Left ventricle myocardium inferior (tissue), 1 donor: ENCODE measurements around the gene SPINK2. TPM values are rescaled to one million over a fixed set of nuclear protein-coding genes. Genes with fewer than 3 reads are reported as not detected.

Experiments used
- DNase-seq: peaks from one replicate; pipeline ENCODE4 v3.0.0-alpha.2; 2020
- H3K27ac ChIP-seq: fragments of 200-600 bp; replicated peaks from 2 replicates; pipeline ENCODE4 v1.8.0; 2021
- H3K27me3 ChIP-seq: fragments of 200-600 bp; 2 replicates; pipeline ENCODE4 v1.8.0; 2021; ENCODE audit warnings: low read depth
- H3K36me3 ChIP-seq: fragments of 200-600 bp; 2 replicates; pipeline ENCODE4 v1.8.0; 2021
- H3K4me1 ChIP-seq: fragments of 200-600 bp; 2 replicates; pipeline ENCODE4 v1.8.0; 2021
- H3K4me3 ChIP-seq: fragments of 200-600 bp; 2 replicates; pipeline ENCODE4 v1.8.0; 2021; ENCODE audit warnings: mild to moderate bottlenecking, moderate library complexity
- H3K9me3 ChIP-seq: fragments of 200-600 bp; replicated peaks from 2 replicates; pipeline ENCODE4 v1.8.0; 2021
- intact Hi-C: fragments of 100-400 bp; cut with micrococcal nuclease; formaldehyde crosslinking; loops from one replicate; pipeline ENCODE4 v1.11.0; 2022
- total RNA-seq: library from RNA; stranded (reverse); fragmentation: NEBNext Ultra II Directional; extraction: Animal tissue kit (Norgen Biotek cat#: 25700); gene quantifications from one replicate; pipeline ENCODE4 v1.2.1, GENCODE V29; 2021
- TF ChIP-seq, protein P1 (sequence below): fragments of 200-600 bp; IDR thresholded peaks from 2 replicates; pipeline ENCODE4 v1.8.0; 2021; ENCODE audit warnings: antibody characterized with exemption, mild to moderate bottlenecking, borderline replicate concordance
- donor health status: DM: no; HTN: yes; CAD: no; lungs with severe emphysema.

The SPINK2 gene
- total RNA-seq, 1 donor from 2014 or later: 0.80 TPM

DNA sequence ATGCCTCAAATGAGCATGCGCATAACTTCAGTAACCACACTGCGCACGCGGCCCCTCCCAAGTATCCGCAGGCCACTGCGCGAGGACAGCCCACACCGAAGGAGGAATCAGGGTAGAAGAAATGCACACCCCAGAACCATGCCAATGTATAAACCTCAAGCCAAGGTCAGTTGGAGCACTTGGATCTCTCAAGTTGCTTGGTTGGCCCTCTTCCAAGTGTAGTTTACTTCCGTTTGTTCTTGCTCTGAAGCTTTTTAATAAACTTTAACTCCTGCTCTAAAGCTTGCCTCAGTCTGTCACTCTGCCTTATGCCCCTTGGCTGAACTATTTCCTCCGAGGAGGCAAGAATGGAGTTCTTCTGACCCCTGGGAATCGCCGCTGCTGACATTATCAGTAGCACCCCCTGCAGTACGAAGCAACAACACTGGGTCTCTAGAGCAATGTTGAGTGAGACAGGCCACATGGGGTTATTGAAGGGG lies 22.0 kb upstream of the SPINK2 start:
- TF ChIP-seq, protein P1, sequence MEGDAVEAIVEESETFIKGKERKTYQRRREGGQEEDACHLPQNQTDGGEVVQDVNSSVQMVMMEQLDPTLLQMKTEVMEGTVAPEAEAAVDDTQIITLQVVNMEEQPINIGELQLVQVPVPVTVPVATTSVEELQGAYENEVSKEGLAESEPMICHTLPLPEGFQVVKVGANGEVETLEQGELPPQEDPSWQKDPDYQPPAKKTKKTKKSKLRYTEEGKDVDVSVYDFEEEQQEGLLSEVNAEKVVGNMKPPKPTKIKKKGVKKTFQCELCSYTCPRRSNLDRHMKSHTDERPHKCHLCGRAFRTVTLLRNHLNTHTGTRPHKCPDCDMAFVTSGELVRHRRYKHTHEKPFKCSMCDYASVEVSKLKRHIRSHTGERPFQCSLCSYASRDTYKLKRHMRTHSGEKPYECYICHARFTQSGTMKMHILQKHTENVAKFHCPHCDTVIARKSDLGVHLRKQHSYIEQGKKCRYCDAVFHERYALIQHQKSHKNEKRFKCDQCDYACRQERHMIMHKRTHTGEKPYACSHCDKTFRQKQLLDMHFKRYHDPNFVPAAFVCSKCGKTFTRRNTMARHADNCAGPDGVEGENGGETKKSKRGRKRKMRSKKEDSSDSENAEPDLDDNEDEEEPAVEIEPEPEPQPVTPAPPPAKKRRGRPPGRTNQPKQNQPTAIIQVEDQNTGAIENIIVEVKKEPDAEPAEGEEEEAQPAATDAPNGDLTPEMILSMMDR: no peak
- H3K27ac ChIP-seq: no peak overlapping the region
- intact Hi-C loops: no loop called here

GRCh38 chr4:56840559-56840958 lies 19.1 kb upstream of the SPINK2 start:
- intact Hi-C loops: no loop called here
- Histone ChIP-seq H3K27ac (no peak overlapping the region), H3K4me3 (no peak overlapping the region), H3K9me3 (no peaks in the 10 kb centered on the region), H3K36me3 (no peaks in the 10 kb centered on the region), H3K4me1 (no peaks in the 10 kb centered on the region), H3K27me3 (no peaks in the 10 kb centered on the region)
- DNase-seq: no peak
- TF ChIP-seq, protein P1: no peak

More for the DNA sequence above, 22.0 kb upstream of the SPINK2 start:
- Histone ChIP-seq H3K4me3 (no peak overlapping the region), H3K36me3 (no peaks in the 10 kb centered on the region), H3K27me3 (no peaks in the 10 kb centered on the region), H3K9me3 (no peaks in the 10 kb centered on the region), H3K4me1 (no peaks in the 10 kb centered on the region)
- DNase-seq: no peak

GRCh38 chr4:56828784-56829535 lies 7.5 kb upstream of the SPINK2 start:
- no peaks in the 10 kb centered on the region for H3K4me1 ChIP-seq
- intact Hi-C loops: no loop called here
- TF ChIP-seq, protein P1: no peak
- H3K27me3 ChIP-seq: no peaks in the 10 kb centered on the region
- no peak overlapping the region for H3K4me3 ChIP-seq
- no peak for DNase-seq
- H3K36me3 ChIP-seq: no peaks in the 10 kb centered on the region
- H3K27ac ChIP-seq: no peak overlapping the region
- H3K9me3 ChIP-seq: no peaks in the 10 kb centered on the region

GRCh38 chr4:56823933-56824600 lies 2.6 kb upstream of the SPINK2 start:
- intact Hi-C loops: no loop called here
- Histone ChIP-seq H3K27ac (no peak overlapping the region), H3K4me3 (no peak overlapping the region), H3K9me3 (no peaks in the 10 kb centered on the region), H3K27me3 (peaks cover 41% of the 10 kb centered on the region), H3K4me1 (peaks cover 8% of the 10 kb centered on the region), H3K36me3 (no peaks in the 10 kb centered on the region)
- DNase-seq: no peak
- TF ChIP-seq, protein P1: no peak

- intact Hi-C loops: no loop called here
- no peak overlapping the region for H3K4me3 ChIP-seq
- H3K9me3 ChIP-seq: no peaks in the 10 kb centered on the region
- no peak overlapping the region for H3K27ac ChIP-seq
- H3K27me3 ChIP-seq: peaks cover 50% of the 10 kb centered on the region
- TF ChIP-seq, protein P1: no peak
- peaks cover 8% of the 10 kb centered on the region for H3K4me1 ChIP-seq
- H3K36me3 ChIP-seq: no peaks in the 10 kb centered on the region
- no peak for DNase-seq
These were observed 2.7 kb downstream of the SPINK2 start for GRCh38 chr4:56818797-56819196.
